Astrocyte (in vitro differentiated cells and primary cell): ENCODE data around the gene DQX1.

ENCODE experiments used
- EZH2 ChIP-seq: IDR thresholded peaks from 2 replicates; pipeline ENCODE4 v1.6.1; 2012; ENCODE audit warnings: mild to moderate bottlenecking, low read length, inconsistent platforms; ENCODE audit not compliant: insufficient read depth
- TF ChIP-seq, protein P1 (sequence below): IDR thresholded peaks from 2 replicates; pipeline ENCODE4 v1.5.1; 2011; ENCODE audit warnings: low read depth, mild to moderate bottlenecking, inconsistent platforms, low read length, moderate library complexity; ENCODE audit not compliant: insufficient read depth

DNA sequence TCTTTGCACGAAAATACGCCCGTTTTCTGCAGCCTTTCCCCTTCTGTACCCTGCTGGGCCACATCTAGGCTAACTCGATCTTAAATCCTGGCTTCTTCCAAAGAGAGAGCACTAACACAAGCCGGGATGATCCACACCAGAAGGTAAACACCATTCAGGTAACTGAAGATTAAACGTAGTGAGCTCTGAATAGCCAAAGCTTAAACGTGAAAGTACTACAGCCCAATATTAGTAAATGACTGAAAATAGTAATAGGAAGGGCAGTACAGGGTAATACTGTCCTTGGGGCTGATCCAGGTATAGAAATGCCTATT lies 53.1 kb downstream of the DQX1 start:
- TF ChIP-seq, protein P1, sequence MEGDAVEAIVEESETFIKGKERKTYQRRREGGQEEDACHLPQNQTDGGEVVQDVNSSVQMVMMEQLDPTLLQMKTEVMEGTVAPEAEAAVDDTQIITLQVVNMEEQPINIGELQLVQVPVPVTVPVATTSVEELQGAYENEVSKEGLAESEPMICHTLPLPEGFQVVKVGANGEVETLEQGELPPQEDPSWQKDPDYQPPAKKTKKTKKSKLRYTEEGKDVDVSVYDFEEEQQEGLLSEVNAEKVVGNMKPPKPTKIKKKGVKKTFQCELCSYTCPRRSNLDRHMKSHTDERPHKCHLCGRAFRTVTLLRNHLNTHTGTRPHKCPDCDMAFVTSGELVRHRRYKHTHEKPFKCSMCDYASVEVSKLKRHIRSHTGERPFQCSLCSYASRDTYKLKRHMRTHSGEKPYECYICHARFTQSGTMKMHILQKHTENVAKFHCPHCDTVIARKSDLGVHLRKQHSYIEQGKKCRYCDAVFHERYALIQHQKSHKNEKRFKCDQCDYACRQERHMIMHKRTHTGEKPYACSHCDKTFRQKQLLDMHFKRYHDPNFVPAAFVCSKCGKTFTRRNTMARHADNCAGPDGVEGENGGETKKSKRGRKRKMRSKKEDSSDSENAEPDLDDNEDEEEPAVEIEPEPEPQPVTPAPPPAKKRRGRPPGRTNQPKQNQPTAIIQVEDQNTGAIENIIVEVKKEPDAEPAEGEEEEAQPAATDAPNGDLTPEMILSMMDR = no peak
- no peak for TF ChIP-seq EZH2
